BLaER1 treated with 17β-estradiol and CSF1 and Interleukin-3, amounts not matched to agents 10 nM and 100 nM (cell line): ENCODE data around the gene SAFB.

ENCODE experiments used
- H3K27ac ChIP-seq, 11 experiments: shearing (Covaris generic); formaldehyde crosslinking; 2 replicates each; pipeline ENCODE4 v1.8.1; 2022
- H3K27me3 ChIP-seq, 11 experiments: shearing (Covaris generic); formaldehyde crosslinking; 2 replicates each; pipeline ENCODE4 v1.8.1; 2022
- H3K36me3 ChIP-seq, 11 experiments: shearing (Covaris generic); formaldehyde crosslinking; 2 replicates each; pipeline ENCODE4 v1.8.1; 2022
- H3K4me1 ChIP-seq, 10 experiments: shearing (Covaris generic); formaldehyde crosslinking; 2 replicates each; pipeline ENCODE4 v1.8.1; 2022
- H3K4me2 ChIP-seq, 11 experiments: shearing (Covaris generic); formaldehyde crosslinking; 2 replicates each; pipeline ENCODE4 v1.8.1; 2022
- H3K4me3 ChIP-seq, 10 experiments: shearing (Covaris generic); formaldehyde crosslinking; 2 replicates each; pipeline ENCODE4 v1.8.1; 2022
- H3K9ac ChIP-seq, 11 experiments: shearing (Covaris generic); formaldehyde crosslinking; 2 replicates each; pipeline ENCODE4 v1.8.1; 2022
- H3K9me3 ChIP-seq, 11 experiments: shearing (Covaris generic); formaldehyde crosslinking; replicated peaks in 1 of 11; 2 replicates each; pipeline ENCODE4 v1.8.1; 2022
- H4K20me1 ChIP-seq, 11 experiments: shearing (Covaris generic); formaldehyde crosslinking; 2 replicates each; pipeline ENCODE4 v1.8.1; 2022
- Cebpa-rat ChIP-seq, 11 experiments: shearing (Covaris generic); IDR thresholded peaks; 2 replicates each; pipeline ENCODE4 v1.8.1; 2022

Gene SAFB

DNA sequence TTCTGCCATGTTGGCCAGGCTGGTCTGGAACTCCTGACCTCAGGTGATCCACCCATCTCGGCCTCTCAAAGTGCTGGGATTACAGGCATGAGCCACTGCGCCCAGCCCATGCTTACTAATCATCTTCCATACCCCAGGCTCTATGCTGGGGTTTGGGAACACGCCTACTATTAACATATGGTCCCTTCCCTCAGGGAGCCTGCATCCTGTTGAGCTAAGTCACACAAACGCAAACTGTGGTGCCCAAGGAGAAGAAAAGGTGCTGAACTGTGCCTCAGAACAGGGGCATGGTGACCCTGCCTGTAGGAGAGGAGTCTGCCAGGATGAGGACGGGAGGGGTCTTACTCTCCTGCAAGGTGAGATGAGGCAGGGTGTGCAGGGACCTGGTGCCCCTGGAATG lies 51.8 kb downstream of the SAFB start:
- Histone ChIP-seq H3K27me3 (no peaks in the 10 kb centered on the region), H3K27ac (no peak overlapping the region), H4K20me1 (peaks cover under 1 to 58% (median 24%) of the 10 kb centered on the region in 11 experiments; a peak in 20 of 22 replicates), H3K36me3 (peaks cover 31 to 71% (median 43%) of the 10 kb centered on the region in 11 experiments), H3K9me3 (no peaks in the 10 kb centered on the region), H3K4me2 (no peak overlapping the region), H3K4me3 (no peak overlapping the region), H3K9ac (no peak overlapping the region), H3K4me1 (peaks cover 7 to 10% (median 9%) of the 10 kb centered on the region in 10 experiments)
- no peak for TF ChIP-seq Cebpa-rat (IDR thresholded peaks at IDR 0.05)

DNA sequence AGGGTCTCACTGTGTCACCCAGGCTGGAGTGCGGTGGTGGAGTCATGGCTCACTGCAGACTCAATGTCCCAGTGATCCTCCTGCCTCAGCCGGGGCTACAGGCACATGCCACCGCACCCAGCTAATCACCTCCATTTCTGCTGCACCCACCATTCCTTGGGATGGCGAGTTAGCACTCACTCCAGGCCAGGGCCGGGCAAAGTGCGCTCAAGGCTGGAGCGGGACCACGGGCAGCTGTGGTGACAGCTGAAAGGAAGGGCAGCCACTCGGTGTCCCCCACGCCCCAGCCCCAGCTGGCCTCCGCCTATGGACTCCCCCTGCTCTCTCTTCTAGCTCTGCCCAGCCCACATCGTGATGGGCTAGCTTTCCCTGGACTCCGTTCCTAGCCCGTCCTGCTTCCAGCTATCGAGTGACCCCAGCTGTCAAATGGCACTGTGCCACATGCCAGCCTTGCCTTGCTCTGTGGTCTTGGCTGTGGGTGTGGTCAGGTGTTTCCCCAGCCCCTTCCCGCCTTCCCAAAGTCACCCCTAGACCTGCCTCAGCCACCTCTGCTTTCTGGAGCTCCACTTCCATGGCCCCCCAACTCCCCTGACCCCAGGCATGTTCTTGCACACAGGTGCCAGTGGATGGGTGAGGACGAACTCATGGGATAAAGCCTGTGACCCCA lies 53.4 kb downstream of the SAFB start:
- Histone ChIP-seq H3K9ac (no peak overlapping the region), H4K20me1 (peaks cover 0 to 43% (median 14%) of the 10 kb centered on the region in 11 experiments; a peak in 10 of 22 replicates), H3K27me3 (no peaks in the 10 kb centered on the region), H3K27ac (no peak overlapping the region), H3K9me3 (no peaks in the 10 kb centered on the region), H3K36me3 (peaks cover 18 to 56% (median 28%) of the 10 kb centered on the region in 11 experiments), H3K4me1 (peaks cover 12 to 15% (median 13%) of the 10 kb centered on the region in 10 experiments), H3K4me3 (no peak overlapping the region), H3K4me2 (no peak overlapping the region)
- no peak for TF ChIP-seq Cebpa-rat (IDR thresholded peaks at IDR 0.05)

DNA sequence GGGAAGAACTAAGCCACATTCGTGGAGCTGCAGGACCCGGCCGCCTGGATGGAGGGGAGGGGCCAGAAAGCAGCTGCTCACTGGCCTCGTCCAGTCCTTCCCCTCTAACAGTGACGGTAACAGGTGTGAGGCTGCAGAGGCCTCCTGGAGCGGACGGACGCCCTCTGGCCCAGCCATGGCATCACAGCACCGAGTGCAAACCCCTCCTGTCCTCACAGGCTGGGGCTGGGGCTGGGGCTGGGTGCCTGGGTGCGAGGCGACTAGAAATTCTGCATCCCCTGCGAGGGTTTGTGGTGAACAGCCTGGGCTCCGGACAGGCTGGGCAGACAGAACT lies 53.9 kb downstream of the SAFB start:
- peaks cover 15 to 20% (median 17%) of the 10 kb centered on the region in 10 experiments for H3K4me1 ChIP-seq
- no peak overlapping the region for H3K4me3 ChIP-seq
- no peak overlapping the region for H3K9ac ChIP-seq
- H3K27ac ChIP-seq = no peak overlapping the region
- no peak for TF ChIP-seq Cebpa-rat (IDR thresholded peaks at IDR 0.05)
- H3K27me3 ChIP-seq = no peaks in the 10 kb centered on the region
- no peak overlapping the region for H3K4me2 ChIP-seq
- no peaks in the 10 kb centered on the region for H3K9me3 ChIP-seq
- peaks cover 14 to 51% (median 23%) of the 10 kb centered on the region in 11 experiments for H3K36me3 ChIP-seq
- H4K20me1 ChIP-seq = peaks cover 0 to 38% (median 9%) of the 10 kb centered on the region in 11 experiments; a peak in 9 of 22 replicates

DNA sequence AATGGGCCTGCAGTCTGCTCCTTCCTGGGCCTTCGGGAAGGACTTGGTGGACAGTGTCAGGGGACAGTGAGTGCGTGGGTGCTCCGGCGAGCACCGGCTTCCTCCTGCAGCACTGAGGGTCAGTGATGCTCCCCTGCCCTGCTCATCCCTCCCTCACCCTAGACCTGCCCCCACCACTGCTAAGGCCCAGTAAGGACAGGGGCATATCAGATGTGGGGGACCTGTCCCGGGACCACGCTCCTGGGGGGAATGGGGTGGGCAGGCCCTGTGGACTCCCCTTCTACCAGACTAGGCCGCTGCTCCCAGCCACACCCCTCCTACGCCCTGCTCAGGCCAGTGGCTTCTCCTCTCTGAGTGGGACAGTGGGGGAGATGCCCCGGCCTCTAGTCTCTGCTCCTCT lies 54.3 kb downstream of the SAFB start:
- Histone ChIP-seq H3K4me1 (peaks cover 15 to 23% (median 18%) of the 10 kb centered on the region in 10 experiments), H3K27ac (no peak overlapping the region), H3K36me3 (peaks cover 10 to 47% (median 19%) of the 10 kb centered on the region in 11 experiments), H3K4me2 (no peak overlapping the region), H4K20me1 (peaks cover 0 to 34% (median 5%) of the 10 kb centered on the region in 11 experiments; a peak in 9 of 22 replicates), H3K9me3 (no peaks in the 10 kb centered on the region), H3K9ac (no peak overlapping the region), H3K27me3 (no peaks in the 10 kb centered on the region), H3K4me3 (no peak overlapping the region)
- no peak for TF ChIP-seq Cebpa-rat (IDR thresholded peaks at IDR 0.05)

DNA sequence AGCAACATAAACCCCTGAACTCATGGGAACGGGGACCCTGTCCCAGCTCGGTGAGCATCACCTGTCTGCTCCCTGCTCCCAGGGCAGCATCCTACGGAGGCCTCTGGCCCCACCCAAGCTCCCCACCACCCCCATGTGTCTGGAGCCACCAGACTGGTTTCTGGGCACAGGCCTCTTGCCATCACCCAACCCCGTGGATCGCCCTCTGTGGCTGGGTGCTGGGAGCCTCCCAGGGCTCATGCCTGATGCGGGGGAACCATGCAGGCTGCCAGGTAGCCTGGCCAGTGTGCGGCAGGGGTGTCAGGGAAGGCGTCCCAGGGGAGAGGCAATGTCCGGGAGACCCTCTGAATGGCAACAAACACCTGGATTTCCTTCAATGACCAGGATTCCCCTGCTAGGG lies 54.7 kb downstream of the SAFB start:
- Histone ChIP-seq H3K4me3 (no peak overlapping the region), H3K4me2 (no peak overlapping the region), H3K36me3 (peaks cover 6 to 42% (median 15%) of the 10 kb centered on the region in 11 experiments; a peak in 18 of 22 replicates), H3K4me1 (peaks cover 15 to 23% (median 18%) of the 10 kb centered on the region in 10 experiments), H3K27ac (no peak overlapping the region), H3K9ac (no peak overlapping the region), H3K9me3 (no peaks in the 10 kb centered on the region), H4K20me1 (peaks cover 0 to 31% (median 4%) of the 10 kb centered on the region in 11 experiments; a peak in 8 of 22 replicates), H3K27me3 (no peaks in the 10 kb centered on the region)
- TF ChIP-seq Cebpa-rat (IDR thresholded peaks at IDR 0.05) = no peak

DNA sequence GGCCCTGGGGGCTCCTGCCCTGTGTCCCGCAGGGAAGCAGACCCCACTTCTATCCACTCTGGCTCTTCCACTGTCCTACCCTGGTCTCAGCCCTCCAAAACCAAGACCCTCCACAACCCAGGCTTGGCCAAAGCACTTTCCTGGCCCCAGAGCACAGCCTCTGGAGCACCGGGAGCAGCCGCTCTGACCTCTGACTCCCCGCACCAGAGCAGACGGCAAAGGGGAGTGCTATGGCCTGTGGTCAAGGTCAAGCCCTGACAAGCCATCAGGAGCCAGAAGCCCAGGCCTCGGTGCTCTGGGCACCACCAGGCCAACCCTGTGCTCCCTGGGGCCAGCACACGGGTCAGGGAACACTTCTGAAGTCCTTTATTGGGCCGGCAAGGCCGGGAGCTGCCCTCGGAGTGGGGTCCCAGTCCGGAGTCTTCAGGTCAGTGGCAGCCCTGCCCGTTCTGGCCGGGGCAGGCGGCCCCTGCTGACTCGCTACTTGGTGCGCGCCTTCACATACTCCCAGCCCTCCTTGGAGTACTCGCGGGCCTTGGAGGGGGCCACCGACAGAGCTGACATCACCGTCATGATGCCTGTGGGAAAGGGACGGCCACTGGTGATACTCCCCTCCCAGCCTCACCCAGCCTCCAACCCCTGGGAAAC lies 55.3 kb downstream of the SAFB start:
- peaks cover 0 to 36% (median 9%) of the 10 kb centered on the region in 11 experiments; a peak in 13 of 22 replicates for H3K36me3 ChIP-seq
- H3K9ac ChIP-seq = no peak overlapping the region
- no peak for TF ChIP-seq Cebpa-rat (IDR thresholded peaks at IDR 0.05)
- no peaks in the 10 kb centered on the region for H3K9me3 ChIP-seq
- no peak overlapping the region for H3K27ac ChIP-seq
- H3K4me1 ChIP-seq = peaks cover 15 to 23% (median 18%) of the 10 kb centered on the region in 10 experiments
- no peak overlapping the region for H3K4me3 ChIP-seq
- H4K20me1 ChIP-seq = peaks cover 0 to 31% (median 4%) of the 10 kb centered on the region in 11 experiments; a peak in 7 of 22 replicates
- H3K4me2 ChIP-seq = no peak overlapping the region
- no peaks in the 10 kb centered on the region for H3K27me3 ChIP-seq

DNA sequence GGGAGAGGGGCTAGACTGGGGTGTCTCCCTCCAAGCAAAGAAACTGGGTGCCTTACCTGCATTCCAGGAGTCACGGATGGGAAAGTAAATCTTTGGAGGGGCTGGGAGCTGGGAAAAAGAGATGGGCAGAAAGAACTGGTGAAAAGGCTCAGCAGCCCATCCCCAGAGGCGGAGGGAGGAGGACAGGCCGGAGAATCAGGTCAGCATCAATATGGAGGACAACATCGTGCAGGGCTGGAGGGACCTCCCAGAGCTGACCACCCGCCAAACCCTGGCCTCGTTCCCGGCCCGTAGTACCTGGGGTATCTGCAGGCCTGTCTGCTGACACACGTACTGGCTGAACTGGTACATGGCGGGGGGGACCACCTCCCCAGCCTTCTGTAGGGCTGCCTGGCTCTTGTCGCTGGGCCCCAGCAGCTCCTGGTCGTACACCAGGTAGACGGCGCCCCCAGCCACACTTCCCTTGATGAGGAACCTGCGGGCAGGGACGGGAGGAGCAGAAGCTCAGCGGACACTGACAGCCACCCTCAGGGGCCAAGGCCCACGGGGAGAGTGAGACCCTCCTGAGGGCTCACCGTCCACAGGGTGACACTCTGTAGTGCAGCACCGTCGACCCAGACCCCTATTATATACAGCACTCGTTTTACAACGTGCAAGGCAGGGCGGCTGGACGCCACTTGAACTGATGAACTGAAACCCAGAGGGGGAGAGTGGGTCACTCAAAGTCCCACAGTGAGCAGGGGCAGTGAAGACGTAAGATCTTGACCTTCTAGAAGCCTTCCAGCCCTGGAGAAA lies 56.6 kb downstream of the SAFB start:
- peak overlapping the region; percentile 81 to 95 (median 90) for H3K4me3 ChIP-seq
- peak overlapping the region; percentile 85 to 100 (median 94) for H3K4me2 ChIP-seq
- H3K27me3 ChIP-seq = no peaks in the 10 kb centered on the region
- no peaks in the 10 kb centered on the region for H3K9me3 ChIP-seq
- H3K27ac ChIP-seq = peak overlapping the region; percentile 71 to 93 (median 87)
- peak overlapping the region; percentile 84 to 93 (median 92) for H3K9ac ChIP-seq
- TF ChIP-seq Cebpa-rat (IDR thresholded peaks at IDR 0.05) = no peak
- H4K20me1 ChIP-seq = peaks cover 0 to 31% (median 4%) of the 10 kb centered on the region in 11 experiments; a peak in 7 of 22 replicates
- H3K36me3 ChIP-seq = peaks cover 0 to 36% (median 9%) of the 10 kb centered on the region in 11 experiments; a peak in 10 of 22 replicates
- peaks cover 15 to 23% (median 18%) of the 10 kb centered on the region in 10 experiments for H3K4me1 ChIP-seq

DNA sequence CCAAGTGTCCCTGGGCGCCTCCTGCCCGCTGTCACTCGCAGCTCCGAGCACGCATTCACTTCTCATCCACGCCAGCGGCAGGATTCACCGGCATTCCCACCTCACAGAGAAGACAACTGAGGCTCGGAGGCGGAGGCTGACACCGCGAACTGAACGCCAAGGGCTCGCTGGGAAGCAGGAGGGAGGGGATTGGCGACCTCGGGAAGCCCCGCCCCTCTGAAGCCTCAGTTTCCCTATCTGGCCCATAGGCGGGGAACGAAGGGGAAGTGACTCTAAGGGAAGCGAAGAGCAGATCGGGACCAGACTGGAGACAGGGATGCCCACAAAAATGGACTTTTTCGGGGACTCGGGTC lies 57.2 kb downstream of the SAFB start:
- Histone ChIP-seq H4K20me1 (peaks cover 0 to 25% (median under 1%) of the 10 kb centered on the region in 11 experiments; a peak in 7 of 22 replicates), H3K27ac (peak overlapping the region; percentile 71 to 93 (median 87)), H3K9me3 (no peaks in the 10 kb centered on the region), H3K9ac (peak overlapping the region; percentile 84 to 93 (median 92)), H3K27me3 (no peaks in the 10 kb centered on the region), H3K4me1 (peaks cover 15 to 23% (median 18%) of the 10 kb centered on the region in 10 experiments), H3K4me3 (peak overlapping the region; percentile 81 to 95 (median 90)), H3K4me2 (peak overlapping the region; percentile 85 to 100 (median 94)), H3K36me3 (peaks cover 0 to 31% (median 9%) of the 10 kb centered on the region in 11 experiments; a peak in 10 of 22 replicates)
- no peak for TF ChIP-seq Cebpa-rat (IDR thresholded peaks at IDR 0.05)
